GM19438 (cell line): ENCODE data around the gene BABAM2.

ENCODE experiments used
- ATAC-seq: cut with Tn5 transposase; IDR thresholded peaks from one replicate; pipeline ENCODE4 v1.9.1; 2021; ENCODE audit warnings: low read depth; ENCODE audit not compliant: unreplicated experiment

The BABAM2 gene

GRCh38 chr2:28054916-28055315 is 164.4 kb downstream of the BABAM2 start:
- no peak for ATAC-seq

- no peak for ATAC-seq
Observed at GRCh38 chr2:28055325-28055970, 164.9 kb downstream of the BABAM2 start.

- no peak for ATAC-seq
Observed at GRCh38 chr2:28058791-28059190, 168.3 kb downstream of the BABAM2 start.

- no peak for ATAC-seq
Observed at GRCh38 chr2:28062867-28063266, 172.3 kb downstream of the BABAM2 start.

- ATAC-seq, result no peak
Observed at GRCh38 chr2:28063492-28063962, 173.0 kb downstream of the BABAM2 start.

- ATAC-seq, result no peak
Observed at GRCh38 chr2:28067602-28068001, 177.1 kb downstream of the BABAM2 start.

- no peak for ATAC-seq
Observed at GRCh38 chr2:28068088-28068487, 177.6 kb downstream of the BABAM2 start.

- ATAC-seq, result no peak
Observed at GRCh38 chr2:28068527-28068926, 178.0 kb downstream of the BABAM2 start.

- no peak for ATAC-seq
Observed at GRCh38 chr2:28071221-28071620, 180.7 kb downstream of the BABAM2 start.

- ATAC-seq, result no peak
Observed at GRCh38 chr2:28074137-28074536, 183.6 kb downstream of the BABAM2 start.

- ATAC-seq, result no peak
Observed at GRCh38 chr2:28080911-28081310, 190.4 kb downstream of the BABAM2 start.

GRCh38 chr2:28082131-28082530 is 191.6 kb downstream of the BABAM2 start:
- ATAC-seq, result no peak

GRCh38 chr2:28083476-28083875 is 192.9 kb downstream of the BABAM2 start:
- ATAC-seq, result no peak

GRCh38 chr2:28084564-28084963 is 194.0 kb downstream of the BABAM2 start:
- ATAC-seq, result no peak

- no peak for ATAC-seq
Observed at GRCh38 chr2:28085201-28085600, 194.7 kb downstream of the BABAM2 start.

- ATAC-seq, result no peak
Observed at GRCh38 chr2:28086611-28087010, 196.1 kb downstream of the BABAM2 start.

GRCh38 chr2:28088970-28089369 is 198.4 kb downstream of the BABAM2 start:
- no peak for ATAC-seq

GRCh38 chr2:28089486-28089885 is 199.0 kb downstream of the BABAM2 start:
- ATAC-seq, result no peak

- no peak for ATAC-seq
Observed at GRCh38 chr2:28093308-28093707, 202.8 kb downstream of the BABAM2 start.

- no peak for ATAC-seq
Observed at GRCh38 chr2:28093768-28094167, 203.2 kb downstream of the BABAM2 start.

- no peak for ATAC-seq
Observed at GRCh38 chr2:28094739-28095138, 204.2 kb downstream of the BABAM2 start.

GRCh38 chr2:28095622-28096021 is 205.1 kb downstream of the BABAM2 start:
- ATAC-seq, result no peak

- no peak for ATAC-seq
Observed at GRCh38 chr2:28096421-28096820, 205.9 kb downstream of the BABAM2 start.
